GM12865 (cell line): ENCODE results near the gene TIAM2.
A peak's percentile ranks its signal among the peaks of the same experiment; 100 is the strongest.

Experiments used
- DNase-seq: peaks from one replicate; pipeline ENCODE4 v3.0.0; 2010; ENCODE audit warnings: low read depth
- H3K4me3 ChIP-seq: 2 replicates; pipeline ENCODE4 v1.5.1; 2011; ENCODE audit warnings: mild to moderate bottlenecking, low read depth, low read length, control low read depth
- CTCF ChIP-seq: IDR thresholded peaks from 2 replicates; pipeline ENCODE4 v1.5.1; 2011; ENCODE audit warnings: low read length, control low read depth, low read depth, inconsistent platforms; ENCODE audit not compliant: insufficient read depth; ENCODE audit errors: missing control alignments

TIAM2 gene

GRCh38 chr6:155147958-155148663, 153.0 kb downstream of the TIAM2 start:
- H3K4me3 ChIP-seq, result no peak overlapping the region
- no peak for TF ChIP-seq CTCF
- no peak for DNase-seq

- DNase-seq, result no peak
- no peak for TF ChIP-seq CTCF
- H3K4me3 ChIP-seq, result no peak overlapping the region
Observed at GRCh38 chr6:155150967-155151671, 156.0 kb downstream of the TIAM2 start.

GRCh38 chr6:155152211-155153076, 157.3 kb downstream of the TIAM2 start:
- no peak overlapping the region for H3K4me3 ChIP-seq
- TF ChIP-seq CTCF, result peak; percentile 14
- DNase-seq, result no peak

GRCh38 chr6:155154158-155154830, 159.2 kb downstream of the TIAM2 start:
- no peak overlapping the region for H3K4me3 ChIP-seq
- no peak for DNase-seq

GRCh38 chr6:155155787-155156447, 160.8 kb downstream of the TIAM2 start:
- H3K4me3 ChIP-seq, result no peak overlapping the region
- DNase-seq, result no peak
- no peak for TF ChIP-seq CTCF

More at GRCh38 chr6:155154158-155154830, 159.2 kb downstream of the TIAM2 start:
- TF ChIP-seq CTCF, result no peak

- no peak for DNase-seq
- no peak for TF ChIP-seq CTCF
- no peak overlapping the region for H3K4me3 ChIP-seq
Observed at GRCh38 chr6:155157101-155157500, 162.0 kb downstream of the TIAM2 start.
